HG03565 (cell line): ENCODE measurements around the gene PLA2G4C.
"Not testable (repeated sequence)": the region's sequence is repeated elsewhere in the genome, so short reads cannot be mapped to it uniquely, and the experiment has no call there.

Experiments used
- ATAC-seq: cut with Tn5 transposase; IDR thresholded peaks from one replicate; pipeline ENCODE4 v1.9.1; 2021; ENCODE audit warnings: mild to moderate bottlenecking, moderate library complexity; ENCODE audit not compliant: unreplicated experiment

Gene PLA2G4C

DNA sequence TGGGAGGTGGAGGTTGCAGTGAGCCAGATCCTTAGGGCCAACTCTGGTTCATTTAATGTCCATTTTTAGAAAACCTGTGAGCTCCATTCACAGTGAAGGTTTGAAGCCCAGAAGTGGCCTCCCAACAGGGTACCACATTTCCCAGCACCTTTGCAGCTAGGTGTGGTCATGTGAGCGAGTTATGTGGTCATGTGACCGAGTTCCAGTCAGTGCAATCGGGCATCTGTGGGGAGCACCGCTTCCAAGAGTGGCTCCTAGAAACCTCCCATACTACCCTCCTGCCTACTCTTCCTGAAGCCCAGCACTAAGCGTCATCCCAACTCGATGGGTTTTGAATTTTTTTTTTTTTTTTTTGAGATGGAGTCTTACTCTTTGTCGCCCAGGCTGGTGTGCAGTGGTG is 663 bp upstream of the PLA2G4C start:
- ATAC-seq: no peak

DNA sequence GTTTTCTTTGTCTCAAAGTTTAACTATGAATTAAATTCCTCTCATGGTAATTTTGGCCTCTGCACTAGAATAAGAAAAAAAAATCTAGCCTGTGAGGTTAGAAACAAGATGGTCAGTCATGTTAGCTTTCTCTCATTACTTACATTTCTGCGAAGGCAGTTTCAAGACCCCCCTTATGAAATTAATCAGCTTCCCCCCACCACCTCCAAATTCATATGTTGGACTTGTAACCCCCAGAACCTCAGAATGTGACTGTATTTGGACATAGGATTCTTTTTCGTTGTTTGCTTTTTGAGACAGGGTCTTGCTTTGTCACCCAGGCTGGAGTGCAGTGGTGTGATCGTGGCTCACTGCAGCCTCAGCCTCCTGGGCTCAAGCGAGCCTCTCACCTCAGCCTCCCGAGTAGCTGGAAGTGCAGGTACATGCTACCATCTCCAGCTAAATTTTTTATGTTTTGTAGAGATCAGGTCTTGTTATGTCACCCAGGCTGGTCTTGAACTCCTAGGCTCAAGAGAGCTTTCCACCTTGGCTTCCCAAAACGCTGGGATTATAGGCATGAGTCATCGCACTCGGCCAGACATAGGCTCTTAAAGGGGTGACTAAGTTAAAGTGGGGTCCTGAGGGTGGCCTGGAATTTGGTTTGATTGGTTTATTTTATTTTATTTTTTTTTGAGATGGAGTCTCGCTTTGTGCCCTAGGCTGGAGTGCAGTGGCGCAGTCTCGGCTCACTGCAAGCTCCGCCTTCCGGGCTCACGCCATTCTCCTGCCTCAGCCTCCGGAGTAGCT is 1.4 kb downstream of the PLA2G4C start:
- ATAC-seq: no peak

DNA sequence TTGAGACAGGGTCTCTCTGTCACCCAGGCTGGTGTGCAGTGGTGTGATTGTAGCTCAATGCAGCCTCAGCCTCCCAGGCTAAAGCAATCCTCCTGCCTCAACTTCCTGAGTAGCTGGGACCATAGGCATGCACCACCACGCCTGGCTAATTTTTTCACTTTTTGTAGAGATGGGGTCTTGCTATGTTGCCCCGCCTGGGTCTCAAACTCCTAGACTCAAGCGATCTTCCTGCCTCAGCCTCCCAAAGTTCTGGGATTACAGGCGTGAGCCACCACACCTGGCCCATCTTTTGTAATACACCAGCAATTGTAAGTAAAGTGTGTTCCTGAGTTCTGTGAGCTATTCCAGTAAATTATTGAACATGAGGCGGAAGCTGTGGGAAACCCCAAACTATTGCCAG is 6.7 kb downstream of the PLA2G4C start:
- ATAC-seq: no peak

DNA sequence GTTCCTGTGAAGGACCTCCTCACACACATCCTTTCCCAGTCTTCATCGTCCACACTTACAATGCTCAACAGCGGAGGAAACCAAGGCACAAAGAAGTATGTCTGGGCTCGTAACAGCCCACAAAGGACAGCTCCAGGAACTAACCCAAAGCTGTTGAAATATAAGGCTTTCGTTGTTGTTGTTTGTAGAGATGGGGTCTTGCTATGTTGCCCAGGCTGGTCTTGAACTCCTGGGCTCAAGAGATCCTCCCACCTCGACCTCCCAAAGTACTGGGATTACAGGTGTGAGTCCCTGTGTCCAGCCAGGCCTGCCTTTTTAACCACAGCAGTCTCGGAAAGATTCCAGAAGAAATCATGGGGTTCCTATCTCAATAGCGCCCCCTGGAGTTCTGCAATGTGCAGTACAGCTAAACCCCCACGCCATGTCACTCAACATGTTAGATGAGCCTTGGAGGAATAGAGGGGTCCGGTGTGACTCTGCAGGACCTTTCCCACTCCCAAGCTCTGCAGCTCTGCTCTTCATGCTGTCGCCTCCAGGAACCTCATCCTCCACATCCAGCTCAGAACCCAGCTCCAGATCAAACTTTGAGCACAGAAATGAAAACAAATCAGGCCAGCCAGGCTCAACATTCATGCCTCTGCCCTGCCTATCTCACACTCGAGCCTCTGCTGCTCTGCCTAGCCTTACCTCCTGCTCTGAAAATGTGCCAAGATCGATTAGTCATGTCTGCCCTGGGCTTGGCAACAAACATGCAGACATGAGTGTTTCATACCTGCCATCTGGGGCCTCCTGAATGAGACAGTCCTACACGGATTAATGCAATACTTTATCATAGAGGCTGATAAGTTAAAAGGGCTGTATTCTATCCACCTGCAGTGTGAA is 7.5 kb downstream of the PLA2G4C start:
- no peak for ATAC-seq

DNA sequence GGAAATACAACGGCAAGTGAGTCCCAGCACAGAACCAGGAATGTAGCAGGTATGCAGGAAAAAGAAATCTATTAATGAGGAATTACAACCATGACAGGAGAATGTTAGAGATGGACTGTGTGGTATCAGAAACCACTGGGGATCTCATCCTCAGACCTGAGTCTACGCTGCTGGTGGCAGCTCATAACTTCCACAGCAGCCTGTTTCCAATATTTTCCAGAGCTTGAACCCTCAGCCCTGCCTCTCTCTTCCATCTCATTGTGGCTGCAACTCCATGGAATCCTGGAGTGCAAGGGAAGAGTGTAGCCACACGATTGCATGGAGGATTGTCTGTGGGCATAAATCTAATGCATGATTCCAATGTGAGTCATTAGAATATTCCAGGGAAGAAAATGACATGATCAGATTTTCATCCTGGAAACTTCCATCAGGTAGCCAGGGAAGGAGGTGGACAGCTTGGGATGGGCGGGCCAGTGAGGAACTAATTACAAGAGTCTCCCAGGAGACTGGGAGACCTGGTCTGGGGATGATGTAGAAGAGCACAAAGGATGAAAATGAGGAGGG is 14.9 kb downstream of the PLA2G4C start:
- ATAC-seq: no peak

DNA sequence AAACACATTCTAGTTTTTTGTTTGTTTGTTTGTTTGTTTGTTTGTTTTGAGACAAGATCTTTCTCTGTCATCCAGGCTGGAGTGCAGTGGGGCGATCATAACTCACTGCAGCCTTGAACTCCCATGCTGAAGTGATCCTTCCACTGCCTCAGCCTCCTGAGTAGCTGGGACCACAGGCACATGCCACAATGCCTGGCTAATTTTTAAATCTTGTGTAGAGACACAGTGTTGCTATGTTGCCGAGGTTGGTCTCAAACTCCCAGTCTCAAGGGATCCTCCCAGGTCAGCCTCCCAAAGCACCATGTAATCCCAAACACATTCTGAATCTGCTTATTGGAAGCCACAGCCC is 15.8 kb downstream of the PLA2G4C start:
- no peak for ATAC-seq

DNA sequence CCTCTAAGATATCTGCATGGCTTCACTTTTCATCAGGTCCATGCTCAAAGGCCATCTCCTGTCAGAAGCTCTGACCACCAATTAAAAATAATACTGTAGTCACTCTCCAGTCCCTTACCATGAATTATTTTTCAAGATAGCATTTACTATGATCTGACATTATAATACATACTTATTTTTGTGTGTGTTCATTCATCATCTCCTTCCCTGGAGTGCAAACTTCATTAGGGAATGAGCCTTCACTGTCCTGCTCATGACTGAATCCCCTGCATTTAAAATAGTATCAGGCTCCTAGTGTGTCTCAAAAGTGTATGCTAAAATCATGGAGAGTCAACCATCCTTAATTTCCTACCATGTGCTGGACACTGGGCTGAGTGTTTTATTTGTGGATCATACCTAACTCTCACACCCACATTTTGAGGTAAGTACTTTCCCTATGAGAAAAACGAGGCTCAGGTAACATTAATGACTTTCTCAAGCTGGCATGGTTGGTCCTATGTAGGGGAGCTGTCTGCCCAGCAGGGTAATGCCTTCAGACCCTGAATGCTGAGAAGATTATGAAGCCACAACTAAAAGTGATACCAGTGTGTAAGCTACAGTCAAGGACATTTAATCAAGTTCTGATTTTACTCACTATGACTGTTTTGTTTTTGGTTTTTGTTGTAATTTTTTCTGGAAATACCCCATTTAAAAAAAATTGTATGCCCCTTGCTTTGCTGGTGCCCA is 16.3 kb downstream of the PLA2G4C start:
- ATAC-seq: no peak

DNA sequence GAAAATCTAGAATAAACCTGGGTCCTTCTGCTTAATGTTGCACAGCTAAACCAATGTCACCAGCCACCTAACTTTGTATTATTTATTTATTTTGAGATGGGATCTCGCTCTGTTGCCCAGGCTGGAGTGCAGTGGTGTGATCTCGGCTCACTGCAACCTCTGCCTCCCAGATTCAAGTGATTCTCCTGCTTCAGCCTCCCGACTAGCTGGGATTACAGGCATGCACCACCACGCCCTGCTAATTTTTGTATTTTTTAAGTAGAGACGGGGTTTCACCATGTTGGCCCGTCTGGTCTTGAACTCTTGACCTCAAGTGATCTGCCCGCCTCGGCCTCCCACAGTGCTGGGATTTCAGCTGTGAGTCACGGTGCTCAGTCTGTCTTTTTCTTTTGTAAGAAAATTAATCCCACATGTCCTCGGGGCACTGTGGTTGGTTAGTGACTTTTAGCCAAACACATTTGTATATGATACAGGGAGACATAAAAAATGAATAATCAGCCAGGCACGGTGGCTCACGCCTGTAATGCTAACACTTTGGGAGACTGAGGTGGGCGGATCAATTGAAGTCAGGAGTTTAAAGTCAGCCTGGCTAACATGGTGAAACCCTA is 19.4 kb downstream of the PLA2G4C start:
- not testable (repeated sequence) for ATAC-seq

DNA sequence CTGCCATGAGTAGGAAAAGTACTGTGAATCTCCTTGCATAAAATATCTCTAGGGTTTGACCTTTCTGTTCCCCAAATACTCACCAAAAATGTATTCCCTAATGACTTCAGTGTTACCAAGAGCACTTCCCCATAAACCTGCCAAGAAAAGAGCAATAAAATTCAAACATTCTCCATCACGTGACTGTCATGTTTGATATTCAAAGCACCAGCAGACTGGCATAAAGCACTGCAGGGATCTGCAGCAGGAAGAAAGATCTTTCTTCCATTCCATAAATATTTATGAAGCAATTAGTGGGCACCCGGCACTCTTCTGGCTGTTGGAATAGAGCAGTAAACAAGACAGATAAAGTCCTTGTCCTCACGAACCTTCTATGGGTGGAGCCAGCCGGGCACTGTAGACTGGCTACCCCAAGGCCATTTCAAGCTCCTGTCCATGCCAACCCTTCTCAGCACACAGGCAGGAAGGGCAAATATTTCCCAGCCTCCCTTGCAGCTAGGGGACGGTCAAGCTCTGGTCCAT is 20.3 kb downstream of the PLA2G4C start:
- no peak for ATAC-seq

DNA sequence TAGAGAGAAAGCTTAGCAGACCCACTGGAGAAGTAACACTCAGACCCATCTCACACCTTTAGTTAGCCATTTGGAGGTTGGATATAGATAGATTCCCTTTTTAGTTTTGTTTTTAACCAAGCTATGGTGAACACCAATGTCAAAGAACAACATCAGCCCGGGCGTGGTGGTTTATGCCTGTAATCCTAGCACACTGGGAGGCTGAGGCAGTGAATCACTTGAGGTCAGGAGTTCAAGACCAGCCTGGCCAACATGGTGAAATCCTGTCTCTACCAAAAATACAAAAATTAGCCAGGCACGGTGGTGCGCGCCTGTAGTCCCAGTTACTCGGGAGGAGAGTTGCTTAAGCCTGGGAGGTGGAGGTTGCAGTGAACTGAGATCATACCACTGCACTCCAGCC is 21.6 kb downstream of the PLA2G4C start:
- ATAC-seq: not testable (repeated sequence)

DNA sequence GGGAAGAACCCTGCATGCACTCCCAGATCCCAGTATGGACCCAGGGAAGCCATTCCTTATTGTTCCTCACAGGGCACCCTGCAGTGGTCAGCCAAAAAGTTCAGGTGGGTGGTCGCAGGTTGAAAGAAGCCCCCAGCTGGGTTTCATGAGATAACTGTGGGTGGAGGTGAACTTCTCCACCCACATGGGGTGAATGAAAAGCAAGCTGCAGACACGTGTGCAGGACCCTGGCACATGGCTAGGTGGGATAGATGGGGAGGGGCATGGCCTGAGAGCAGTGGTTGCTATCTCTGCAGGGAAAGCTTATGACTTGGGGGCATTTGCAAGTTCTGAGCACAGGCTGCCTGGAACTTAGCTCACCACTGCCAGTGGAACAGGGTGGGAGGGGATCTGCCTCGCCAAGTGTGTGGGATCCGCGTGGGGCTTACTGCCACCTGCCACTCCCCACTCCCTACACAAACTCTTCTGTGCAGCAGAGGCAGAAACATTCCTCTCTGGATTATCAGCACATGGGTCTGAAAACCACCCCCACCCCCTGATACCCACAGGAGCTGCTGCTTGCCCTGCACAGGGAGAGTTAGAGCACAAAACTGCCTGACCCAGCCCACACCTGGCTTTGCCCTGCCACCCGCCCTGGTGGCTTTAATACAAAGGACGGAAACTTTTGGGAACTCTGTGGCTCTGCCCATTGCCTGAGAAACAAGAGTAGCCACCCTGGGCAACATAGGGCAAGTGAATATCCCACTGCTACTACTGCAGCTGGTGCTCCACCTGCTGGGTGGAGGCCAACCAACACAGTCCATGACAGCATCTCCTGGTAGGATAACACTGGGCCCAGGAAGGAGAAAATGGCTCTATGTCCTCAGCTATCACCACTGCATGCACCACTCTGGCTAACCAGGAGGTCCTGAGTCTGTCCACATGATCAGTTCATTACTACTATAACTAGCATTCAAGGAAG is 24.4 kb downstream of the PLA2G4C start:
- ATAC-seq: no peak

DNA sequence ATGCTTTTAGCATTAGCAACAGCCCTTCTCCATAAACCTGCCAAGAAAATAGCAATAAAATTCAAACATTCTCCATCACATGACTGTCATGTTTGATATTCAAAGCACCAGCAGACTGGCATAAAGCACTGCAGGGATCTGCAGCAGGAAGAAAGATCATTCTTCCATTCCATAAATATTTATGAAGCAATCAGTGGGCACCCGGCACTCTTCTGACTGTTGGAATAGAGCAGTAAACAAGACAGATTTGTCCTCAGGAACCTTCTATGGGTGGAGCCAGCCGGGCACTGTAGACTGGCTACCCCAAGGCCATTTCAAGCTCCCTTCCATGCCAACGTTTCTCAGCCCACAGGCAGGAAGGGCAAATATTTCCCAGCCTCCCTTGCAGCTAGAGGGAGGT is 25.5 kb downstream of the PLA2G4C start:
- ATAC-seq: no peak

DNA sequence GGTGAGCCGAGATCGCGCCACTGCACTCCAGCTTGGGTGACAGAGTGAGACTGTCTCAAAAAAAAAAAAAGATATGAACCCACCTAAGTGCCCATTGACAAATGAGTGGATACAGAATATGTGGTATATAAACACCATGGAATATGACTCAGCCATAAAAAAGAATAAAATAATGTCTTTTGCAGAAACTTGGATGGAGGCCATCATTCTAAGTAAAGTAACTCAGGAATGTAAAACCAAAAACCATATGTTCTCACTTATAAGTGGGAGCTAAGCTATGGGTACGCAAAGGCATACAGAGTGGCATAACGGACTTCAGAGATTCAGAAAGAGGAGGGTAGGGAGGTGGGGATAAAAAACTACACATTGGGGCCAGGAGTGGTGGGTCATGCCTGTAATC is 29.5 kb downstream of the PLA2G4C start:
- ATAC-seq: no peak

DNA sequence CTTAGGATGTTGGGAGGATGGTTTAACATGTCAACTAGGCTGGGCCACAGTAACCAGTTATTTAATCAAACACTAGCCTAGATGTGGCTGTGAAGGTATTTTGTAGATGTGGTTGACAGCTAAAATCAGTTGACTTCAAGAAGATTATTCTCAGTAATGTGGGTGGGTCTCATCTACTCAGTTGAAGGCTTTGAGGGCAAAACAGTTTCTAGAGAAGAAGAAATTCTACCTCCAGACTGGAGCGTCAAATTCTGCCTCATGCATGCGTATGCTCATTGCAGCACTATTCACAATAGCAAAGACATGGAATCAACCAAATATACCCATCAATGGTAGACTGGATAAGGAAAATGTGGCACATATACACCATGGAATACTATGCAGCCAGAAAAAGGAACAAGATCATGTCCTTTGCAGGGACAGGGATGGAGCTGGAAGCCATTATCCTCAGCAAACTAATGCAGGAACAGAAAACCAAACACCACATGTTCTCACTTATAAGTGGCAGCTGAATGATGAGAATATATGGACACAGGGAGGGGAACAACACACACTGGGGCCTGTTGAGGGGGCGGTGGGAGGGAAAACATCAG is 40.3 kb downstream of the PLA2G4C start:
- not testable (repeated sequence) for ATAC-seq

DNA sequence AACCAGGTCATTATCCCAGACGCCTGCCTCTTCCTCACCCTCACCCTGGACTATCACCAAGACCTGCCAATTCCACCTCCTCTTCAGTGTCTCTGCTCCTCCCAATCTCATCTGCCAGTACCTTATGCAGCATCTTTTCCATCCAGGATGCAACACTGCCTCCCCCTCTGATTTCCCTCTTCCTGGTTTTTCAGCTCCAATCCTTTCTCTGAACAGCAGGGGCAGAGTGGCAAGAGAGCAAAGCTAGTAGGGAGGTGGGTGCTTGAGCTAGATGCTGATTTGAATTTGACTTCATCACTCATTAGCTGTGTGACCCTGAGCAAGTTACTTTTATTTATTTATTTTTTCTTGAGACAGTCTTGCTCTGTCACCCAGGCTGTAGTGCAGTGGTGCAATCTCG is 41.2 kb downstream of the PLA2G4C start:
- no peak for ATAC-seq

DNA sequence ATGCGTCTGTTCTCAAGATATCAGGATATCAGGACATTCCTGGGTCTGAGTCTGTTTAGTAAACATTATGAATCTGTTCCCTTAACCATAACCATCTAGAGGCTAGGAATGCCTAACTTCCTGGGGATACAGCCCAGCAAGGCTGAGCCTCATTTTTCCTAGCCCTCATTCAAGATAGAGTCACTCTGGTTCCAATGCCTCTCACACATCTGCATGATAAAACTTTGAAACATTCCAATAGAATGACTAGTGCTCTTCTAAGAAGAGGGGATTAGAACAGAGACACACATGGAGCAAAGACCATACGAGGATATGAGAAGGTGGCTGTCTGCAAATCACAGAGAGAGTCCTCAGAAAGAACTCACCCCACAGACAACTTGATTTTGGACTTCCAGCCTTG is 46.1 kb downstream of the PLA2G4C start:
- ATAC-seq: no peak

DNA sequence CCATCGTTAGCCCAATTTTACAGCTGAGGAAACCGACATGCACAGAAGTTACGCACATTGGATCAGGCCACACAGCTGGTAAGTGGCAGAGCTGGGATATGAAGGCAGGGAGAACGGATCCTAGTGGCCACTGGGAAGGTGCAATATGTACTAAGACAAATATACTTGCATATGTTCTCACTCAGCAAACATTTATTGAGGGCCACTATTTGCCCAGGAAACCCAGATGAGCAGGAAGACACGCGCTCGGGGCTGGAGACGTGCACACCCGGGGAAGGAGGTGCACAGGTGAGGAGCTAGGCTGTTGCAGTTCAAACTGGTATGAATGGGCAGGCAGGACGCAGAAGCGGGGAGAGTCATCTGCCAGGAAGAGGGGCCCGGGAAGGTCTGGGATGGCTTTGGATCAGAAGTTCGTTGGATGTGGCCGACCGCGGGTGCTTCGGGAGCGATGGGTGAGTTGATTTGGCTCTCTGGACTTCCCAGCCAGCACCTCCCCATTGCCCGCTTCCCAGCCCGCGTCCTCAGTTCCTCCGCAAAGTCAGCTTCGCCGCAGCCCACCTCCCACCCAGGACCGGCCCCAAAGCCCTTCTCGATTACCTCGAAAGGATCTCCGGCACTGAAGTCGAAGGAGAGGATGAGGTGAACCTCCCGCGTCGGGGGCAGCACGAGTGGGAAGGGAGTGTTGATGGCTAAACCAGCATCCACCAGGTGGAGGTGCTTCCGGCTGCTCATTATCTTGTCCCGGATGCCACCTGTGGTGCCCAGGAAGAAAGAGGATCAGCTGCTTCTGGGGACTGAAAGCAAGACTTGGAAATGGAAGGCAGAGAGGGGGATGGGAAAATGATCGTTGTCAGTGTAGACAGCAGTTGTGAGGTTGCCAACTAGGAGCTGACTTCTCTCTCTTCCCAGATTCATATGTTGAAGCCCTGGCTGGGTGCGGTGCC is 48.9 kb downstream of the PLA2G4C start:
- ATAC-seq: no peak

DNA sequence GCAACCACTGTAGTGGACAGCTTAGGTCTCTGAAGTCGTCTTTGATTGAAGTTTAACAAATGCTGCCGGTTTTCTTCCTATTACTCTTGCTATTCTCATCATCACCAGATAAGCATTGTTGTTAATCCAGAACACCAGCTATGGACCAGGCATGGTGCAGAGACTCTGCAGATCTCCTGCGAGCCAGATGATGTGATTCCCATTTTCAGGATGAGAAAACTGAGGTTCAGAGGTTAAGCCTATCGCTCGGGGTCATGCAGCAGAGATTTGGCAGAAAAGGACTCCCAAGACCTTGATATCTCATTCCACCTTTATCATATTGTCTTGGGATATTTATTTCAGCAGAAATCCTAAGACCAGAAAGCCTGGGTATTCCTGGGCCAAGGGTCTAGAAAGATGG is 50.2 kb downstream of the PLA2G4C start:
- ATAC-seq: no peak
